ENCODE measurements around the gene INPP5A. TPM values are rescaled to one million over a fixed set of nuclear protein-coding genes. Genes with fewer than 3 reads are reported as not detected.

INPP5A gene
- total and polyA plus RNA-seq, 2 experiments from 2014 or later = 41.2 to 53.6 TPM

- no peak overlapping the region for H3K4me2 ChIP-seq
- no peaks in the 10 kb centered on the region for H4K20me1 ChIP-seq (ENCODE audit: insufficient read depth, poor library complexity, severe bottlenecking)
- no peaks in the 10 kb centered on the region for H3K9me2 ChIP-seq (replicated peaks; ENCODE audit: insufficient read depth)
- no peaks in the 10 kb centered on the region for H3K36me3 ChIP-seq (replicated peaks; ENCODE audit: insufficient read depth, low read depth)
- WGBS (ENCODE audit: low lambda C conversion rate, missing lambda C conversion rate) = 55% methylated on average over 11 of the region's 11 CpGs
- H3K79me2 ChIP-seq = no peaks in the 10 kb centered on the region
- no peaks in the 10 kb centered on the region for H3K27me3 ChIP-seq
- DNase-seq (ENCODE audit: low spot score) = peak; percentile 40
- peak overlapping the region; percentile 59 for H3K27ac ChIP-seq
- no peak overlapping the region for H3K4me3 ChIP-seq
- no peak overlapping the region for H2AFZ ChIP-seq
- H3K9me3 ChIP-seq (ENCODE audit: low read depth) = no peaks in the 10 kb centered on the region
- TF ChIP-seq CTCF (IDR thresholded peaks at IDR 0.05; ENCODE audit: poor library complexity) = no peak
- TF ChIP-seq EZH2 (IDR thresholded peaks at IDR 0.05; ENCODE audit: borderline replicate concordance) = no peak
- TF ChIP-seq EZH2phosphoT487 (IDR thresholded peaks at IDR 0.05; ENCODE audit: low read depth, severe bottlenecking, unreplicated experiment) = no peak
- no peaks in the 10 kb centered on the region for H3K4me1 ChIP-seq (ENCODE audit: insufficient read depth)
Observed at GRCh38 chr10:132506711-132507408, 30.7 kb upstream of the INPP5A start.

GRCh38 chr10:132507409-132507955 lies 30.1 kb upstream of the INPP5A start:
- DNase-seq (ENCODE audit: low spot score) = no peak
- no peaks in the 10 kb centered on the region for H3K9me3 ChIP-seq (ENCODE audit: low read depth)
- H3K4me2 ChIP-seq = no peak overlapping the region
- no peaks in the 10 kb centered on the region for H3K9me2 ChIP-seq (replicated peaks; ENCODE audit: insufficient read depth)
- H3K79me2 ChIP-seq = no peaks in the 10 kb centered on the region
- peak overlapping the region; percentile 59 for H3K27ac ChIP-seq
- H3K4me1 ChIP-seq (ENCODE audit: insufficient read depth) = no peaks in the 10 kb centered on the region
- no peaks in the 10 kb centered on the region for H4K20me1 ChIP-seq (ENCODE audit: insufficient read depth, poor library complexity, severe bottlenecking)
- TF ChIP-seq CTCF (IDR thresholded peaks at IDR 0.05; ENCODE audit: poor library complexity) = no peak
- TF ChIP-seq EZH2 (IDR thresholded peaks at IDR 0.05; ENCODE audit: borderline replicate concordance) = no peak
- TF ChIP-seq EZH2phosphoT487 (IDR thresholded peaks at IDR 0.05; ENCODE audit: low read depth, severe bottlenecking, unreplicated experiment) = no peak
- WGBS (ENCODE audit: low lambda C conversion rate, missing lambda C conversion rate) = 84% methylated on average over 10 of the region's 10 CpGs
- no peaks in the 10 kb centered on the region for H3K36me3 ChIP-seq (replicated peaks; ENCODE audit: insufficient read depth, low read depth)
- H3K27me3 ChIP-seq = no peaks in the 10 kb centered on the region
- H3K4me3 ChIP-seq = no peak overlapping the region
- no peak overlapping the region for H2AFZ ChIP-seq

- H2AFZ ChIP-seq = no peak overlapping the region
- no peaks in the 10 kb centered on the region for H3K27me3 ChIP-seq
- H3K9me2 ChIP-seq (replicated peaks; ENCODE audit: insufficient read depth) = no peaks in the 10 kb centered on the region
- WGBS (ENCODE audit: low lambda C conversion rate, missing lambda C conversion rate) = 89% methylated on average over 10 of the region's 10 CpGs
- H3K27ac ChIP-seq = no peak overlapping the region
- H3K4me1 ChIP-seq (ENCODE audit: insufficient read depth) = no peaks in the 10 kb centered on the region
- no peak overlapping the region for H3K4me3 ChIP-seq
- no peaks in the 10 kb centered on the region for H3K79me2 ChIP-seq
- no peak for DNase-seq (ENCODE audit: low spot score)
- no peak overlapping the region for H3K4me2 ChIP-seq
- TF ChIP-seq EZH2 (IDR thresholded peaks at IDR 0.05; ENCODE audit: borderline replicate concordance) (no peak), CTCF (IDR thresholded peaks at IDR 0.05; ENCODE audit: poor library complexity) (no peak), EZH2phosphoT487 (IDR thresholded peaks at IDR 0.05; ENCODE audit: low read depth, severe bottlenecking, unreplicated experiment) (no peak)
- no peaks in the 10 kb centered on the region for H4K20me1 ChIP-seq (ENCODE audit: insufficient read depth, poor library complexity, severe bottlenecking)
- no peaks in the 10 kb centered on the region for H3K36me3 ChIP-seq (replicated peaks; ENCODE audit: insufficient read depth, low read depth)
- no peaks in the 10 kb centered on the region for H3K9me3 ChIP-seq (ENCODE audit: low read depth)
Observed at GRCh38 chr10:132507956-132508490, 29.6 kb upstream of the INPP5A start.
